Measurements from ENCODE around the gene NUAK1.

- TF ChIP-seq CTCF (IDR thresholded peaks at IDR 0.05; ENCODE audit: low read depth, low read length, poor library complexity, severe bottlenecking) (no peak), EZH2phosphoT487 (IDR thresholded peaks at IDR 0.05; ENCODE audit: borderline replicate concordance, low read length) (no peak)
These were observed 123.1 kb downstream of the NUAK1 start for GRCh38 chr12:106015646-106016045.

All from DOHH2 (cell line).